ENCODE measurements around the gene ADAMTSL1. TPM values are rescaled to one million over a fixed set of nuclear protein-coding genes. Genes with fewer than 3 reads are reported as not detected.

ADAMTSL1 gene
- total RNA-seq, 1 experiment from 2014 or later, result 1.2 TPM

- H3K23ac ChIP-seq (ENCODE audit: insufficient read length, low read depth, low read length), result no peak overlapping the region
- WGBS (ENCODE audit: extremely low coverage, insufficient read length, low lambda C conversion rate), result no CpG with 5 or more reads among the region's 7 CpGs
- Mint-ChIP-seq H3K36me3 (ENCODE audit: insufficient read depth in 1 of 3, low read depth in 3 of 3) (no peaks in the 10 kb centered on the region; a peak in 1 of 7 replicates), H3K4me3 (no peak overlapping the region), H3K27ac (no peak overlapping the region), H3K9me3 (no peaks in the 10 kb centered on the region; a peak in 1 of 5 replicates), H3K4me1 (peaks cover 6 to 9% of the 10 kb centered on the region in 2 experiments), H3K27me3 (ENCODE audit: low read depth) (no peaks in the 10 kb centered on the region)
- no peak overlapping the region for H2BK120ac ChIP-seq (ENCODE audit: low read depth, low read length, poor library complexity, severe bottlenecking)
- no peak overlapping the region for H3K56ac ChIP-seq (ENCODE audit: insufficient read length, low read depth, low read length)
- H3K4me1 ChIP-seq (ENCODE audit: insufficient read depth, low read length), result no peaks in the 10 kb centered on the region
- no peak overlapping the region for H2AFZ ChIP-seq (ENCODE audit: low read length)
- no peaks in the 10 kb centered on the region for H3K9me3 ChIP-seq (ENCODE audit: control insufficient read depth, low read depth, low read length)
- H3K27ac ChIP-seq (ENCODE audit: insufficient read length, low read depth, low read length), result no peak overlapping the region
- no peak overlapping the region for H4K5ac ChIP-seq (ENCODE audit: insufficient read length, low read depth, low read length)
- no peak overlapping the region for H3K9ac ChIP-seq (ENCODE audit: extremely low read depth, insufficient read length, low read length)
- H3K27me3 ChIP-seq (ENCODE audit: insufficient read depth, low read length), result no peaks in the 10 kb centered on the region
- H4K91ac ChIP-seq (ENCODE audit: insufficient read length, low read depth, low read length), result no peak overlapping the region
- H2BK12ac ChIP-seq (ENCODE audit: insufficient read length, low read depth, low read length), result no peak overlapping the region
- no peak overlapping the region for H2BK15ac ChIP-seq (ENCODE audit: low read depth, low read length)
- no peaks in the 10 kb centered on the region for H3K79me1 ChIP-seq (ENCODE audit: insufficient read depth, low read depth, low read length, poor library complexity, severe bottlenecking)
- TF ChIP-seq, protein P1, sequence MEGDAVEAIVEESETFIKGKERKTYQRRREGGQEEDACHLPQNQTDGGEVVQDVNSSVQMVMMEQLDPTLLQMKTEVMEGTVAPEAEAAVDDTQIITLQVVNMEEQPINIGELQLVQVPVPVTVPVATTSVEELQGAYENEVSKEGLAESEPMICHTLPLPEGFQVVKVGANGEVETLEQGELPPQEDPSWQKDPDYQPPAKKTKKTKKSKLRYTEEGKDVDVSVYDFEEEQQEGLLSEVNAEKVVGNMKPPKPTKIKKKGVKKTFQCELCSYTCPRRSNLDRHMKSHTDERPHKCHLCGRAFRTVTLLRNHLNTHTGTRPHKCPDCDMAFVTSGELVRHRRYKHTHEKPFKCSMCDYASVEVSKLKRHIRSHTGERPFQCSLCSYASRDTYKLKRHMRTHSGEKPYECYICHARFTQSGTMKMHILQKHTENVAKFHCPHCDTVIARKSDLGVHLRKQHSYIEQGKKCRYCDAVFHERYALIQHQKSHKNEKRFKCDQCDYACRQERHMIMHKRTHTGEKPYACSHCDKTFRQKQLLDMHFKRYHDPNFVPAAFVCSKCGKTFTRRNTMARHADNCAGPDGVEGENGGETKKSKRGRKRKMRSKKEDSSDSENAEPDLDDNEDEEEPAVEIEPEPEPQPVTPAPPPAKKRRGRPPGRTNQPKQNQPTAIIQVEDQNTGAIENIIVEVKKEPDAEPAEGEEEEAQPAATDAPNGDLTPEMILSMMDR (conservative IDR thresholded peaks at IDR 0.05), result no peak
- H4K20me1 ChIP-seq (ENCODE audit: control insufficient read depth, insufficient read depth, insufficient read length), result no peaks in the 10 kb centered on the region
- H3K18ac ChIP-seq (ENCODE audit: insufficient read length, low read depth, low read length), result no peak overlapping the region
- H3K79me2 ChIP-seq (ENCODE audit: insufficient read depth, low read length), result no peaks in the 10 kb centered on the region
- no peak for DNase-seq
- H2AK5ac ChIP-seq (ENCODE audit: insufficient read length, low read length), result no peak overlapping the region
- H3K4me2 ChIP-seq (ENCODE audit: insufficient read depth, insufficient read length, low read length), result no peak overlapping the region
- no peak overlapping the region for H3K4ac ChIP-seq (ENCODE audit: low read depth, low read length)
- H4K8ac ChIP-seq (replicated peaks; ENCODE audit: insufficient read length, low read depth, low read length), result no peak overlapping the region
- H2BK20ac ChIP-seq (ENCODE audit: low read depth, low read length, poor library complexity, severe bottlenecking), result no peak overlapping the region
- H3K14ac ChIP-seq (ENCODE audit: insufficient read depth, low read length), result no peak overlapping the region
- H2BK5ac ChIP-seq (ENCODE audit: insufficient read length, low read length), result no peak overlapping the region
- H3T11ph ChIP-seq (ENCODE audit: low read length), result no peak overlapping the region
- H3K23me2 ChIP-seq (ENCODE audit: insufficient read length, low read depth, low read length, poor library complexity, severe bottlenecking), result no peaks in the 10 kb centered on the region
Observed at GRCh38 chr9:18921366-18922075, 447.6 kb downstream of the ADAMTSL1 start.

Data from H9 (cell line).